Islet precursor cell (in vitro differentiated cells): ENCODE measurements around the gene OR52W1.
A peak's percentile ranks its signal among the peaks of the same experiment; 100 is the strongest.

Source experiments
- DNase-seq: peaks from one replicate; pipeline ENCODE4 v3.0.0-alpha.2; 2018

OR52W1 gene

DNA sequence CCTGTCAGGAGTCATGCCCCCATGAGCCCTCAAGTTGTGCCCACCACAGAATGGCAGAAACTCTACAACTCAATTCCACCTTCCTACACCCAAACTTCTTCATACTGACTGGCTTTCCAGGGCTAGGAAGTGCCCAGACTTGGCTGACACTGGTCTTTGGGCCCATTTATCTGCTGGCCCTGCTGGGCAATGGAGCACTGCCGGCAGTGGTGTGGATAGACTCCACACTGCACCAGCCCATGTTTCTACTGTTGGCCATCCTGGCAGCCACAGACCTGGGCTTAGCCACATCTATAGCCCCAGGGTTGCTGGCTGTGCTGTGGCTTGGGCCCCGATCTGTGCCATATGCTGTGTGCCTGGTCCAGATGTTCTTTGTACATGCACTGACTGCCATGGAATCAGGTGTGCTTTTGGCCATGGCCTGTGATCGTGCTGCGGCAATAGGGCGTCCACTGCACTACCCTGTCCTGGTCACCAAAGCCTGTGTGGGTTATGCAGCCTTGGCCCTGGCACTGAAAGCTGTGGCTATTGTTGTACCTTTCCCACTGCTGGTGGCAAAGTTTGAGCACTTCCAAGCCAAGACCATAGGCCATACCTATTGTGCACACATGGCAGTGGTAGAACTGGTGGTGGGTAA lies at the start of gene OR52W1:
Gene OR52W1, plus strand, starts transcription at position 51 of the 637 bp plus-strand sequence. Its CDS starts 0 bp downstream, at position 51.
- DNase-seq = no peak

DNA sequence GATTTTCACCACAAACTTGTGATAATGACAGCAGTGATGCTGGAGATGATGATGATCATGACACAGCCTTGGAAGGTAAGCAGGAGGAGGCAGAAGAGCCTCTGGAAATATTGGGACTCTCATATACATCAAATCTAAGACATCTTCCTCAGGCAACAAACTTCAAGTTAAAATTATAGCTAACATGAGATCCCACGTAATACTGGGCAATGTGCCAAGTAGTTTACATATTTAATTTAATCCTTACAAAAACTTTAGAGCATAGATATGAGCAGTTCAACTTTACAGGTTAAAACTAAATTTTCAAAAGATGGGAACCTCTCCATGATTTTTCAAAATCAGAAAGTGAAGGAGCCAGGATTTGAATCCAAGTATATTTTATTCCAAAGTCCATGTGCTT lies 47.9 kb upstream of the OR52W1 start:
- DNase-seq = no peak

GRCh38 chr11:6152126-6152525 lies 46.9 kb upstream of the OR52W1 start:
- no peak for DNase-seq

- no peak for DNase-seq
Measured at GRCh38 chr11:6156628-6157359, 42.2 kb upstream of the OR52W1 start.

- no peak for DNase-seq
Measured at GRCh38 chr11:6170226-6170625, 28.8 kb upstream of the OR52W1 start, which contains the start of gene OR52B2. Gene OR52B2, minus strand, starts transcription at chr11:6170326. Its CDS starts 0 bp downstream, at chr11:6170326.

GRCh38 chr11:6175440-6175839 lies 23.6 kb upstream of the OR52W1 start:
- DNase-seq = no peak

- no peak for DNase-seq
Measured at GRCh38 chr11:6191742-6192141, 7.3 kb upstream of the OR52W1 start.

DNA sequence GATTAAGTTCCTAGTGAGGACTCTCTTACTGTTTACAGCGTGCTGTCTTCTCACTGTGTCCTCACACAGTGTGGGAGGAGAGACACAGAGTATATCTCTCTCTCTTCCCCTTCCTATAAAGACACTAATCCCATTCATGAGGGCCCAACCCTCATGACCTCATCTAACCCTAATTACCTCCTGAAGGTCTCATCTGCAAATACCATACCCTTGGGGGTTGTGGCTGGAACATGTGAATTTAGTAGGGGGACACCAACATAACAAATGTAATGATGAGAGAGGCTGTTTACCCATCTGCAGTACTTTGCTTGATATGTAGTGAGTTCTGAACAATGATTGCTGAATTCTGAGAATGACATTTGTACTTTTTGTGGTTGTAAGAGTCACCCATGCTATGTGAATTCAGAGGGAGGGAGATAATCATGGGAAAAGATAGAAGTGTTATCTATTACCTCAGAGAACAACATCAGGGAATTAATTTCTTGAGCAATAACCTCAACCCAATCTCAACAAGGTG lies 4.9 kb upstream of the OR52W1 start:
- peak; percentile 19 for DNase-seq

- DNase-seq = no peak
Measured at GRCh38 chr11:6196396-6196795, 2.6 kb upstream of the OR52W1 start.

DNA sequence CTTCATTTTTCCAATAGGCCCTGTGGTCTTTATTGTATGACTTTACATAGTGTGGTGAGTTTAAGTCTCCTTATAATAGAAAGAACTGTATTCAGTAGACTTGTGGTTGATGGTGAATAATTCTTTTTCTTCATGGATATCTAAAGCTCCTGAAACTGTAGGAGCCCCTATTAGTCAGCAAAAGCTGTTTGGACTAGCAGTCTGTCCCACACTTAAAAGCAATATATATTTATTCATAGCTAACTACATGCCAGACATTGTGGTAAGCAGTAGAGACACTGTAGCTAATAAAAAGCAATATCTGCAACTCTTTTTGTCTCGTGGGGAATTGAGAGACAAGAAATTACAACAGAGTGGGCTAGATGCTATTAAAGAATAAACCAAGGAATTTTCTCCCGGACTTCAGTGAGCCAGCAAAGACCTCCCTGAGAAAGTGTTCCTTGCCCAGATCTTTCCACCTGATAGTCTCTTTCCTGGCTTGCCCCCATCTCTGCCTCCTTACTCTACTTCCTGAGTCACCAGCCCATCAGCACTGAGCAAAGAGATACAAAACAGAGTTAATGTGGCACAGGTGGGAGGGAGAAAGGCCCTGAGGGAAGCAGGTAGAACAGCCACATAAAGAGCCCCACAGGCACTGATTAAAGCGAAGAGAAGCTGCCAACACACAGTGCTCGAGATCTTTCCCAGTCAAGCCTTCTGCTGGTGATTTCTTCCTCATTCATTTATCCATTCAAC lies 1.4 kb upstream of the OR52W1 start:
- no peak for DNase-seq

DNA sequence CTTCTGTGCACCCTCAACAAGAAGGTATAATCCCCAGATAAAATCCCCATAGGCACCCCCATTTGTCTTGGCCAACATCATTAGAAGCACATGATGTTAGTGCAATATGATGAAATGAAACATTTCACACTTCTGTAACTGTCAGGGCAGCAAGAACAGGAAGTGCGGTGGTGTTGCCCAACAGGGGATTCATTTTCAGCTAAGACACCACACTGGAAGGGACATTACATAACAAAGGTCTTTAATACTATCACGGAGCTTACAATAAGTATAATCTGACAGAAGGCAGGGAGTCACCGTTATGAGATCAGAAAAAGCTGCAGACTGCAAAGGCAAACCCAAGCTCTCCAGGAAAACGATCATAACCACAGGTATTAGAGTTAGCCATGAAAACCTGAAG lies 2.0 kb downstream of the OR52W1 start:
- no peak for DNase-seq

GRCh38 chr11:6201481-6201880 lies 2.5 kb downstream of the OR52W1 start:
- DNase-seq = no peak

DNA sequence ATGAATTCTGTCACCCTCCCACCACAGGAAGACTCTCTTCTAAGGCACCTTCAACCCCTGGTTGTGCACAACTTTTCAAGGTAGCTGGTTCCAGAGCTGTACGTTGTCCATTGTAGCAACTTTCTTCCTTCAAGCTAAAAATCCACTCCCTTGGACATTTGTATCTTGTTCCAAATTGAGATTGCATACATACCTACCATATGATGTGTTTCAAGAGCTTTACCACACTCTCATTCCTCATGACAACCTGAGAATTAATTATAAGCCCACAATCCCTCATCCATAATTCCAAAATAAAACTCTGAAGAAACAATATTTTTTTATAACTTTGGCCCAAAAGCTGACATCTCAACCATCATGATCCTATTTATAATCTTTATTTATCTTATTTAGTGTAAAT lies 3.0 kb downstream of the OR52W1 start:
- no peak for DNase-seq

GRCh38 chr11:6203327-6203726 lies 4.3 kb downstream of the OR52W1 start:
- DNase-seq = no peak

GRCh38 chr11:6204706-6205105 lies 5.7 kb downstream of the OR52W1 start:
- DNase-seq = no peak

DNA sequence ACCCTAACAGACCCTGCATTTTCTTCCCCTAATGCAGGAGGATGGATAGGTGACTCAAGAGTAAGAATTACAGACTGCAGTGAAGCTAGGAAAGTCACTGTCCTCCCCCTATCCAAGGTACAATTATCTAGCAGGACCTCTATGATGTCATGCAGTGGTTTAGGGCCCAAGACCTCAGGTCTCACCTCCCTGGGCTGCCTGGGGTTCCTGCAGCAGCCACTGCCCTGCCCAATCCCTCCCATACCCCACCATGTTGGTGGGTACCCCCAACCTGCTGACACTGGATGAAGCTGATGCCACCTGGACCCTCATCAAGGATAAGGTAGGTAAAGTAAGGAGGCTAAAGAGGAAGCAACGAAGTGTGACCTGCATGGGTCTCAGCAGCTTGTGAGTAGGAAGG lies 6.3 kb downstream of the OR52W1 start, which contains the start of gene C11orf42:
Gene C11orf42, plus strand, starts transcription at position 192 of the 400 bp plus-strand sequence. Its CDS starts 59 bp downstream, at position 251.
- DNase-seq = no peak

GRCh38 chr11:6206456-6207180 lies 7.6 kb downstream of the OR52W1 start:
- no peak for DNase-seq

DNA sequence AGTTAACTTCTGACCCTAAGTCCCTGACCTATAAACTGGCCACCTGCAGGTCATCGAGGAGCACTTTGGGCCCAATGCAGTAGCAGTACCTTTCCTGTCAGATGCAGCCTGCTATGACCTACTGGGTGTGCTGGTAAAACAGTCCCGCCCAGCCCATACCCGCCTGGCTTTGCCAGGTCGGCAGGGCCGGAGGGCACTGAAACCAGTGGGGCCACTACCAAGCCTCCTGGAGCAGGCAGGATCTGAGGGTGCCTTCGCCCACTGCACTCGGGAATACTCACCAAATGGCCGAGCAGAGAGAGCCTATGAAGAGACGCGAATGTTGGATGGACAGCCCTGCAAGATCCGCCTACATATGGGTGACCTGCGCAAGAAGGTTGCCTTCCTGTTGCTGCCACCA lies 10.8 kb downstream of the OR52W1 start:
- no peak for DNase-seq

DNA sequence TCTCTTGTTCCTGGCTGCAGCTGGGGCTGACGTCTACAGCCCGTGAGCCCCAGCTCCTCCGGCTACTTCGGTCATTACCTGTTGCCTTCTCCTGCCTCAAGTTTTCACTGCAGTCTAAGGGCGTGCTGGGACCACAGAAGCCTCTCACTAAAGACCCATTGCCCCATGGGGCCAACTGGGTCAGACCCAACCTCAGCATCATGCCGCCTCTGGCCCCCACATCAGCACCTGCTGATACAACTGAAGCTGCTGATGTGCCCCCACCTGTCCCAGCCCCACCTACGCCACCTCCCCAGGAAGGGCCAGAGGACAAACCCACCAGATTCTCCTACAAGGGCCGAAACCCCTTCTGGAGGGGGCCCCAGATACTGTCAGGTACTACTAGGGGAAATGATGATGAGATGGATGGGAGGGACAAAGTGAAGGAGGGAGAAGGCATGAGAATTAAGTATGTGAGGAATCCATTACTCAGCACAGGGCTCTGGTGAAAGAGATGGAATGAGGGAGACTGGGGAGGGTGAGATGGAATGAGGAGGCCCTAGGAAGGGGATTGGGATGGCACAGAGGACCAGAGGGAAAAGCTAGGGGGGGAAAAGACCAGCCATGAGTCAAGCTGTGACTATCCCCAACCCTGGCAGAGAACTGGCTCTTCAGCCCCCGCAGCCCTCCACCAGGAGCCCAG lies 11.4 kb downstream of the OR52W1 start:
- DNase-seq = no peak

GRCh38 chr11:6214530-6214929 lies 15.5 kb downstream of the OR52W1 start:
- DNase-seq = no peak

DNA sequence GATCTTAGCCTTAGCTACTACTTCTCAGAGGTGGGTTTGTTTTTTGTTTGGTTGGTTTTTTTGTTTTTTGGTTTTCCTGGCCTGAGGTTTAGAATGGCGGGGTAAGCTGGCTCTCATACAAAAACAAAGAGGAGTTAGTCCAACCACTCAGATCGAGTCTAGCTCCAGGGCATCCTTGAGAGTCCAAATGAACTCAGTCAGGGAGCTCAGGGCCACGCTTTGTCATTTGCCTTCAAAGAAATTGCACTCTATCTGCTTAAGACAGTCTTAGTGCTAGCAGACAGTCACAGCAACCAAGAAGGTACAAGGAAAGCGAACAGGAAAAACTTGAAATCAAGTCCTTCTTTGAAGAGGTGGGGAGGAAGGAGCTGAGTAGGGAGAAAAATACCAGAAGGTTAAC lies 17.5 kb downstream of the OR52W1 start:
- peak; percentile 66 for DNase-seq

DNA sequence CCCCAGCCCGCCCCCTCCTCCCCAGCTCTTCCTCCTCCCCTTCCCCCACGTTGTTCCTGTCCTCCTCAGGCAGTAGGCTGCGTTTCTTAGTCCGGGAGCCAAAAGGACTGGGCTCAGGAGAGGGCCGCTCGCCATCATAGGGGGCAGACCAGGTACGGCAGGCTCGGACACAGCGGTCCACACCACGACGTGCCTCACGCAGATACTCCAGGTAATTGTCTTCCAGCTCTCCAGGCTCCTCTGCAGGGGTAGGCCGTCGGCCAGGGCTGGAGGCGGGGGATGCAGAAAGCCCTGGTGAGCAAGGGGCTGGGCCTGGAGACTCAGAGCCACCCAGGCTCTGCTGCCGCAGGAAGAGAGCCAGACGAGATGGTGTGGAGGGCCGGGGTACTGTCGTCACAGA lies 18.7 kb downstream of the OR52W1 start:
- no peak for DNase-seq
